Daoy (cell line): ENCODE data around the gene VSTM5. TPM values are rescaled to one million over a fixed set of nuclear protein-coding genes. Genes with fewer than 3 reads are reported as not detected.
A peak's percentile ranks its signal among the peaks of the same experiment; 100 is the strongest.

Experiments used
- DNase-seq: peaks from one replicate; pipeline ENCODE4 v3.0.0-alpha.2; 2015; ENCODE audit warnings: low read depth
- total RNA-seq: library from RNA; depleted of rRNA; stranded (reverse); fragments of >200 nt; shearing (Covaris generic); gene quantifications from 2 replicates; pipeline ENCODE4 v1.2.3, GENCODE V29; 2014

Gene VSTM5
- total RNA-seq, 1 experiment from 2014 or later = not detected

- peak; percentile 96 for DNase-seq
Measured at GRCh38 chr11:93842461-93842860, 8.0 kb downstream of the VSTM5 start.

GRCh38 chr11:93842034-93842433 is 8.4 kb downstream of the VSTM5 start:
- DNase-seq = no peak

GRCh38 chr11:93841446-93841845 is 9.0 kb downstream of the VSTM5 start:
- no peak for DNase-seq

- no peak for DNase-seq
Measured at GRCh38 chr11:93840981-93841380, 9.4 kb downstream of the VSTM5 start.

- DNase-seq = no peak
Measured at GRCh38 chr11:93840180-93840579, 10.2 kb downstream of the VSTM5 start.

- DNase-seq = no peak
Measured at GRCh38 chr11:93838967-93839366, 11.5 kb downstream of the VSTM5 start.

GRCh38 chr11:93832780-93833179 is 17.6 kb downstream of the VSTM5 start:
- DNase-seq = no peak

- no peak for DNase-seq
Measured at GRCh38 chr11:93831343-93832127, 18.9 kb downstream of the VSTM5 start.

GRCh38 chr11:93829598-93829997 is 20.8 kb downstream of the VSTM5 start:
- DNase-seq = no peak

GRCh38 chr11:93827363-93827762 is 23.1 kb downstream of the VSTM5 start:
- no peak for DNase-seq

- no peak for DNase-seq
Measured at GRCh38 chr11:93823210-93823609, 27.2 kb downstream of the VSTM5 start.

GRCh38 chr11:93822359-93822758 is 28.1 kb downstream of the VSTM5 start:
- peak; percentile 35 for DNase-seq

- no peak for DNase-seq
Measured at GRCh38 chr11:93821617-93822016, 28.8 kb downstream of the VSTM5 start.

- DNase-seq = no peak
Measured at GRCh38 chr11:93820847-93821246, 29.6 kb downstream of the VSTM5 start.

- DNase-seq = no peak
Measured at GRCh38 chr11:93819966-93820695, 30.3 kb downstream of the VSTM5 start.

GRCh38 chr11:93817426-93818348 is 32.7 kb downstream of the VSTM5 start:
- no peak for DNase-seq

- no peak for DNase-seq
Measured at GRCh38 chr11:93814966-93815633, 35.3 kb downstream of the VSTM5 start.

GRCh38 chr11:93813974-93814373 is 36.4 kb downstream of the VSTM5 start:
- no peak for DNase-seq

GRCh38 chr11:93807980-93808379 is 42.4 kb downstream of the VSTM5 start:
- no peak for DNase-seq

GRCh38 chr11:93804879-93805278 is 45.5 kb downstream of the VSTM5 start:
- DNase-seq = no peak

- no peak for DNase-seq
Measured at GRCh38 chr11:93801366-93801765, 49.1 kb downstream of the VSTM5 start.
